Measurements from ENCODE around the gene NKD2.
"Not testable (repeated sequence)": the region's sequence is repeated elsewhere in the genome, so short reads cannot be mapped to it uniquely, and the experiment has no call there.

The NKD2 gene

GRCh38 chr5:1078851-1079250 is 70.2 kb downstream of the NKD2 start:
- DNase-seq (ENCODE audit: low read depth in 1 of 2, low spot score in 1 of 2) = no peak
- no peak for TF ChIP-seq JUND (IDR thresholded peaks at IDR 0.05; ENCODE audit: low read depth)
- in situ Hi-C loops (cut with HindIII; ENCODE audit: low pct_unique_long_range_greater_than_20kb, low sequenced_read_pairs) = no loop called here

- in situ Hi-C loops (cut with HindIII; ENCODE audit: low pct_unique_long_range_greater_than_20kb, low sequenced_read_pairs) = no loop called here
- no peak for DNase-seq (ENCODE audit: low read depth in 1 of 2, low spot score in 1 of 2)
- no peak for TF ChIP-seq JUND (IDR thresholded peaks at IDR 0.05; ENCODE audit: low read depth)
Measured at GRCh38 chr5:1079486-1079885, 70.9 kb downstream of the NKD2 start.

DNA sequence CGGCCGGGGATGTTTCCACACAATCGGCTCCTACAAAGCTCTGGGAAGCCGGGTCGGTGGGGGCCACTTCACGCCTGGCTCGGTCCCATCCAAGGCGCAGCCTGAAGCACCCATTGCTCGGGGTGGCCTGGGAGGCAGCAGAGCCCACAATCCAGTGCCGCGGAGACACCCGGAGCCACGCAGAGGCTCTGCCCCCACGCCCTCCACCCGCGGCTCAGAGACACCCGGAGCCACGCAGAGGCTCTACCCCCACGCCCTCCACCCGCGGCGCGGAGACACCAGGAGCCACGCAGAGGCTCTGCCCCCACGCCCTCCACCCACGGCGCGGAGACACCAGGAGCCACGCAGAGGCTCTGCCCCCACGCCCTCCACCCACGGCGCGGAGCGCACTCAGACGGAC is 71.4 kb downstream of the NKD2 start:
- TF ChIP-seq JUND (IDR thresholded peaks at IDR 0.05; ENCODE audit: low read depth) = no peak
- in situ Hi-C loops (cut with HindIII; ENCODE audit: low pct_unique_long_range_greater_than_20kb, low sequenced_read_pairs) = no loop called here
- no peak for DNase-seq (ENCODE audit: low read depth in 1 of 2, low spot score in 1 of 2)

DNA sequence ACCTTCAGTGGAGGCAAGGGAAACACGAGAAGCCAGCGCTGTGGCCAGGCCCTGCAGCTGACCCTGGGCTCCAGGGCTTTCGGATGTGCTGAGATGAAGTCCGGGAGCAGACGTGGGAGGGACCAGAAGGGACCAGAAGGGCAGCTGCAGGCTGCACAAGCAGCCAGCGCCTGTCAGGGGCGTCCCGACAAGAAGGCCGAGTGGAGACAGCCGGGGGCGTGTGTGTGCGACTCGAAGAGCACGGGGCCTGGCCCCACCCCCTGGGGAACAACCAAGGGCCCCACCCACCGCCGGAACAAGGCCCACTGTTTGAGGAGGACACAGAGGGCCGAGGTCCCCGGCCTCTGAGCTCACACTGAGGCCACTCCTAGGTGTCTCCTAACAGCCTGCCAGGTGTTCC is 71.8 kb downstream of the NKD2 start:
- no peak for TF ChIP-seq JUND (IDR thresholded peaks at IDR 0.05; ENCODE audit: low read depth)
- in situ Hi-C loops (cut with HindIII; ENCODE audit: low pct_unique_long_range_greater_than_20kb, low sequenced_read_pairs) = no loop called here

GRCh38 chr5:1081519-1081918 is 72.9 kb downstream of the NKD2 start:
- no peak for DNase-seq (ENCODE audit: low read depth in 1 of 2, low spot score in 1 of 2)
- no peak for TF ChIP-seq JUND (IDR thresholded peaks at IDR 0.05; ENCODE audit: low read depth)
- in situ Hi-C loops (cut with HindIII; ENCODE audit: low pct_unique_long_range_greater_than_20kb, low sequenced_read_pairs) = no loop called here

More for the DNA sequence above, 71.8 kb downstream of the NKD2 start:
- no peak for DNase-seq (ENCODE audit: low read depth in 1 of 2, low spot score in 1 of 2)

DNA sequence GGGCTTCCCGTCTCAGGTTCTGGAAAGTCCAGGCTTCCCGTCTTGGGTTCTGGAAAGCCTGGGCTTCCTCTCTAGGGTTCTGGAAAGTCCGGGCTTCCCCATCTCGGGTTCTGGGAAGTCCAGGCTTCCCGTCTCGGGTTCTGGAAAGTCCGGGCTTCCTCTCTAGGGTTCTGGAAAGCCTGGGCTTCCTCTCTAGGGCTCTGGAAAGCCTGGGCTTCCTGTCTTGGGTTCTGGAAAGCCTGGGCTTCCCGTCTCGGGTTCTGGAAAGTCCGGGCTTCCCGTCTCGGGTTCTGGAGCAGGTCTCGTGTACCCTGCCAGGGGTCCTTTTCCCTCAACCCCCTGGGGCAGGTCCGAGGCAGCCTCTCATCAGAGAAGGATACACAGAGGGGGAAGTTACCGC is 74.4 kb downstream of the NKD2 start:
- in situ Hi-C loops (cut with HindIII; ENCODE audit: low pct_unique_long_range_greater_than_20kb, low sequenced_read_pairs) = not testable (repeated sequence)

GRCh38 chr5:1083823-1084605 is 75.4 kb downstream of the NKD2 start:
- no peak for DNase-seq (ENCODE audit: low read depth in 1 of 2, low spot score in 1 of 2)
- in situ Hi-C loops (cut with HindIII; ENCODE audit: low pct_unique_long_range_greater_than_20kb, low sequenced_read_pairs) = no loop called here
- TF ChIP-seq JUND (IDR thresholded peaks at IDR 0.05; ENCODE audit: low read depth) = no peak

More for the DNA sequence above, 74.4 kb downstream of the NKD2 start:
- not testable (repeated sequence) for DNase-seq (ENCODE audit: low read depth in 1 of 2, low spot score in 1 of 2)

- DNase-seq (ENCODE audit: low read depth in 1 of 2, low spot score in 1 of 2) = no peak
- in situ Hi-C loops (cut with HindIII; ENCODE audit: low pct_unique_long_range_greater_than_20kb, low sequenced_read_pairs) = no loop called here
- no peak for TF ChIP-seq JUND (IDR thresholded peaks at IDR 0.05; ENCODE audit: low read depth)
Measured at GRCh38 chr5:1085391-1085790, 76.8 kb downstream of the NKD2 start.

GRCh38 chr5:1086137-1086536 is 77.5 kb downstream of the NKD2 start:
- no peak for TF ChIP-seq JUND (IDR thresholded peaks at IDR 0.05; ENCODE audit: low read depth)
- no peak for DNase-seq (ENCODE audit: low read depth in 1 of 2, low spot score in 1 of 2)
- in situ Hi-C loops (cut with HindIII; ENCODE audit: low pct_unique_long_range_greater_than_20kb, low sequenced_read_pairs) = no loop called here

DNA sequence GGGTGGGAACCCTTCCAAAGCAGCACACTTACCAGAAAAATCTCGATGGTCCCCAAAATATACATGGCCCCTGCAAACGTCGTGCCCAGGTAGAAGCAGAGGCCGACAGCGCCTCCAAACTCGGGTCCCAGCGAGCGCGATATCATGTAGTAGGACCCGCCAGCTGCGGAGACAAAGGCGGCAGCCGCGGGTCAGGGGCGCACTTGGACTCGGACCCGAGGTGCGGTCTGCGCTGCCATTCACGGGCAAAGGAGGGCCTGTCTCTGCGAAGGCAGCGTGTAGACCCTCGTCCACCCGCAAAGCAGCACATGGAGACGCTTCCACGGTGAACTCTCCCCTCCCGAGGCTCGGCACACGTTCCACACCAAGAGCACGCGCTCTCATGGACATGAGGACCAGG is 78.3 kb downstream of the NKD2 start:
- no peak for TF ChIP-seq JUND (IDR thresholded peaks at IDR 0.05; ENCODE audit: low read depth)
- DNase-seq (ENCODE audit: low read depth in 1 of 2, low spot score in 1 of 2) = no peak
- in situ Hi-C loops (cut with HindIII; ENCODE audit: low pct_unique_long_range_greater_than_20kb, low sequenced_read_pairs) = no loop called here

GRCh38 chr5:1087428-1087827 is 78.8 kb downstream of the NKD2 start:
- no peak for DNase-seq (ENCODE audit: low read depth in 1 of 2, low spot score in 1 of 2)
- in situ Hi-C loops (cut with HindIII; ENCODE audit: low pct_unique_long_range_greater_than_20kb, low sequenced_read_pairs) = no loop called here

DNA sequence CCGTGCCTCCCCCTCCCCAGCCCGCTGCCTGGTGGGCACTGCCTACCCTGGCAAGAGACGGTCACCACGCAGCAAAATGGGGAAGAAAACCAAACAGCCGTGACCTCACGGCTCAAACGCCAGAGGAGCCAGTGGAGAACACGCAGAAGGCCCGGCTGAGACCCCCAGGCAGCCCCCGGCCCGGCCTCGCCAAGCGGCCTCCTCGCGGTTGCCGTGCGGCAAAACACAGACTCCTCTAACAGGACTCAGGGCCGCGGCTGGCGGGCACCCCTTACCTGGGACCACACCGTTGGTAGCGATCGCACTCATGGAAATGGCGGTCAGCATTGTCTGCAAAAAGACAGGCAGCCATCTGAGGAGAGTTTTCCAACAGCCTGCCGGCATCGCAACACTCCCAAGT is 79.4 kb downstream of the NKD2 start:
- no peak for DNase-seq (ENCODE audit: low read depth in 1 of 2, low spot score in 1 of 2)
- TF ChIP-seq JUND (IDR thresholded peaks at IDR 0.05; ENCODE audit: low read depth) = no peak
- in situ Hi-C loops (cut with HindIII; ENCODE audit: low pct_unique_long_range_greater_than_20kb, low sequenced_read_pairs) = no loop called here

More at GRCh38 chr5:1087428-1087827, 78.8 kb downstream of the NKD2 start:
- TF ChIP-seq JUND (IDR thresholded peaks at IDR 0.05; ENCODE audit: low read depth) = no peak
